DND-41 (cell line): ENCODE measurements around the gene ZNF324.

Experiments used
- CTCF ChIP-seq: IDR thresholded peaks from 2 replicates; pipeline ENCODE4 v1.5.1; 2012; ENCODE audit warnings: borderline replicate concordance, low read length, moderate library complexity, mild to moderate bottlenecking; ENCODE audit not compliant: poor library complexity, severe bottlenecking; ENCODE audit errors: extremely low read depth
- EZH2 ChIP-seq: IDR thresholded peaks from 3 replicates; pipeline ENCODE4 v1.6.1; 2012; ENCODE audit warnings: borderline replicate concordance, low read depth, mild to moderate bottlenecking, moderate library complexity, low read length, inconsistent platforms; ENCODE audit not compliant: severe bottlenecking

- TF ChIP-seq CTCF (no peak), EZH2 (no peak)
These were observed 1.4 kb downstream of the ZNF324 start for GRCh38 chr19:58468216-58468839.
